ENCODE results near the gene DAZAP1.
"Not testable (repeated sequence)": the region's sequence is repeated elsewhere in the genome, so short reads cannot be mapped to it uniquely, and the experiment has no call there.

Gene DAZAP1

DNA sequence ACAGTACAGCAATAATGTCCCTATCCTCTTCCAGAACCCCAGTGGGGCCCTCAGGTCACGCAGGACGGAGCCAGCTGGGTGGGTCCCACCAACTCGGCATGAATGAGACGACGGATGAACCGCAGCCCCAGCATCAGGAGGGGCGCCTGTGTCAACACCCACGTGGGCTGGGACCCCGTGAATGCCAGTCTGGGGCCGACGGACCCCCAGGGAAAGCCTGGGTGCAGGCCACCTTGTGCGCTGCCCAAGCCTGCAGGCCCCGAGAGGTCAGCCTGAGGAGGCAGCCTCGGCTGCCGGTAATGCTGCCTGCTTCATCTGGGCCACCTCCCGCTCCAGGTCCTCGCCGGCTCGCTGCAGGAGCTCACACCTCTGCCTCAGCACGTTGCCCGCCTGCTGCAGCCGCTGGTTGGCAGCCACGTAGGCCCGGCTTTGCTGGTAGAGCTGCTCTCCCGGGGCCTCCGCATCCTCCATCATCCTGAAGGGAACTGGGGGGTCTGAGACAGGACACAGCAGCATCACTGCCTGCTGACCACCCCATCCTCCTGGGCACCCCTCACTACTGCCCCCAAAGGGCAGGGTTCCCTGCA, 67.5 kb downstream of the DAZAP1 start:
- TF ChIP-seq, protein P1, sequence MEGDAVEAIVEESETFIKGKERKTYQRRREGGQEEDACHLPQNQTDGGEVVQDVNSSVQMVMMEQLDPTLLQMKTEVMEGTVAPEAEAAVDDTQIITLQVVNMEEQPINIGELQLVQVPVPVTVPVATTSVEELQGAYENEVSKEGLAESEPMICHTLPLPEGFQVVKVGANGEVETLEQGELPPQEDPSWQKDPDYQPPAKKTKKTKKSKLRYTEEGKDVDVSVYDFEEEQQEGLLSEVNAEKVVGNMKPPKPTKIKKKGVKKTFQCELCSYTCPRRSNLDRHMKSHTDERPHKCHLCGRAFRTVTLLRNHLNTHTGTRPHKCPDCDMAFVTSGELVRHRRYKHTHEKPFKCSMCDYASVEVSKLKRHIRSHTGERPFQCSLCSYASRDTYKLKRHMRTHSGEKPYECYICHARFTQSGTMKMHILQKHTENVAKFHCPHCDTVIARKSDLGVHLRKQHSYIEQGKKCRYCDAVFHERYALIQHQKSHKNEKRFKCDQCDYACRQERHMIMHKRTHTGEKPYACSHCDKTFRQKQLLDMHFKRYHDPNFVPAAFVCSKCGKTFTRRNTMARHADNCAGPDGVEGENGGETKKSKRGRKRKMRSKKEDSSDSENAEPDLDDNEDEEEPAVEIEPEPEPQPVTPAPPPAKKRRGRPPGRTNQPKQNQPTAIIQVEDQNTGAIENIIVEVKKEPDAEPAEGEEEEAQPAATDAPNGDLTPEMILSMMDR (IDR thresholded peaks at IDR 0.05; ENCODE audit: insufficient read depth, low read length, missing control alignments) = no peak
- H3K4me3 ChIP-seq (ENCODE audit: low read depth, low read length) = no peak overlapping the region
- POLR2A ChIA-PET = interaction anchor here (1.0 kb wide), 1 partner anchor 9 kb away, joined by 3 read pairs; no protein-coding TSS in a partner anchor
- CTCF ChIA-PET = no interaction called here
- no peak for DNase-seq (ENCODE audit: low read depth, low spot score)

DNA sequence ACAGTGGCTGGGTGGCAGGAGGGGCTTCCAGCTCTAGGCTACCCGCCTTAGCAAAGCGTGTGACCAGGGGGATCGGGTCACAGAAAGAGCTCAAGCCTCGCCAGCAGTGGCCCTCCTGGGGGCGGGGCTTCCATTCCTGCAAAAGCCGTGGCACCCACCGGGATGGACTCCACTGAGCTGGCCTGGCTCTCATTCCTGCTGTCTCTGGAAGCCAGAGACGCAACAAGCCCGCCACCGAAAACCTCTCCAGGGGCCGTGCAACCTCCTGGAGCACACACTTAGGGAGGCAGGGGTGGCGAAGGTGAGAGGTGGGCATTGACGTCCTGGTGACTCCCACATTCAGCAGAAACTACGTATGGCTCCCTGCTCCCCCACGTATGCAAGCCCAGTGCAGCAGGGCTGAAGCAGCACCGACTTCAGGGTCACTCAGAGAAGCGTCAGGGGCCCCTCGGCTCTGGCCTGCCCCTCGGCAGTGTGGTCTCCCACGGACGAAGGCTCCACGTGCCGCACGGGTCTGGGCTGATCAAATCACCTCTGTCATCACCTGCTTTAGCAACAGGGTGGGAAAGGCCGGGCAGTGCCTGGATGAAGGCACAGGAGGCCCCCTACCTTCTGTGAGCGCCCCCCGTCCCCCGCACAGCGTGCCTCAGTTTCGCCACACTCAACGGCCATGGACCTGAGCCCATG, 68.5 kb downstream of the DAZAP1 start:
- ChIA-PET POLR2A (interaction anchor here (1.0 kb wide), 1 partner anchor 10 kb away, joined by 3 read pairs; no protein-coding TSS in a partner anchor), CTCF (interaction anchor here (2.9 kb wide), 1 partner anchor 10 kb away, joined by 16 read pairs; no protein-coding TSS in a partner anchor)
- DNase-seq (ENCODE audit: low read depth, low spot score) = no peak
- TF ChIP-seq, protein P1 (IDR thresholded peaks at IDR 0.05; ENCODE audit: insufficient read depth, low read length, missing control alignments) = no peak
- no peak overlapping the region for H3K4me3 ChIP-seq (ENCODE audit: low read depth, low read length)

DNA sequence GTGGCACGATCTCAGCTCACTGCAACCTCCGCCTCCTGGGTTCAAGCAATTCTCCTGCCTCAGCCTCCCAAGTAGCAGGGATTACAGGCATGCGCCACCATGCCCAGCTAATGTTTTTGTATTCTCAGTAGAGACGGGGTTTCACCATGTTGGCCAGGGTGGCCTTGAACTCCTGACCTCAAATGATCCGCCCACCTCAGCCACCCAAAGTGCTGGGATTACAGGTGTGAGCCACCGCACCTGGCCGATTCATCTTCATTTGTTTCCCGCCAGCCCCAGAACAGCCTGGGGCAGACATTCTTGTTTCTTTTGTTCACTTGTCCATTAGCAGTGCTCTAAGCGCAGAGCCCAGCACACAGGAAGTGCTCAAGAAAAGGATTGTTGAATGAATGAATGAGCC, 69.7 kb downstream of the DAZAP1 start:
- POLR2A ChIA-PET; DNase-seq (ENCODE audit: low read depth, low spot score); H3K4me3 ChIP-seq (ENCODE audit: low read depth, low read length): not testable (repeated sequence)
- CTCF ChIA-PET = interaction anchor here (1.8 to 2.9 kb wide), 2 partner anchors 8 to 11 kb away, joined by 7 to 16 read pairs; no protein-coding TSS in a partner anchor

DNA sequence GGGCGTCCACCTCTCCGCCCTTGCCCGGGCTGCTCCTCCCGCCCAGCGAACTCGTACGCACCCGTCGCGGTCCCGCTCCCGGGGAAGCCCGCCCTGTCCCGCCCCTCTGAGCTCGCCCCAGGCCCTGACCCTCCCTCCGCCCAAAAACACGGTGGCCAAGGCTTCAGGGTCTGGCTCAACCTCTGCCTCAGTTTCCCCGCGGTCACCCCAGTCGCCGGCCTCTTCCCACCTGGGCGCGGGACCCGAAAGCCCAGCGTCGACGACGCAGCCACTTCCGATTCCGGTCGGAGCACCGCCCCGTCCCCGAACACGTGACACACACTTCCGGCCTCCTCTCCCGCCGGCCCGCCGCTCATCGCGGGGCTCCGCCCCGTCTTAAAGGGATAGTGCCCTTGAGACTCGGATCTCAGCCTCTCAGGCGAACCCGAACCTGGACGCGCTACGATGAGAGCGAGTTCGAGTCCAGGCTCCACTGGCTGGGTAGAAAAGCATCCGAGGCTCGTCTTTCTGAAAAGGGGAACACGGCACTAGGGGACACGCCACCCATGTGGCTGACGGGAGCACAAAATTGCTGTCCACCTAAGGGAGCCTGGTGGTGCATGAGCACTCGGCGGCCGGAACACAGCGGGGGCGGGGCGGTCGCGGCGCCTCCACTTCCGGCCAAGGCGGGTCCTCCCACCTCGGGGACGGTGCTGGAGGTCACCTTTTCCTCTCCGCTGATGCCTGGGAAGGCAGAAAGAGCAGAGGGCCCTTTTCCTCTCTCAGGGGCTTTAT, 71.7 kb downstream of the DAZAP1 start, which contains the start of gene C19orf25:
Gene C19orf25, minus strand, starts transcription at position 282 of the 774 bp plus-strand sequence. CDS start 312 bp downstream, outside the sequence.
- TF ChIP-seq, protein P1 (IDR thresholded peaks at IDR 0.05; ENCODE audit: insufficient read depth, low read length, missing control alignments) = no peak
- ChIA-PET CTCF (interaction anchor here (2.9 kb wide), 1 partner anchor 13 kb away, joined by 16 read pairs; no protein-coding TSS in a partner anchor), POLR2A (no interaction called here)
- DNase-seq (ENCODE audit: low read depth, low spot score) = peak; percentile 49
- peak within 1 kb of the TSS; percentile 83 for H3K4me3 ChIP-seq (ENCODE audit: low read depth, low read length)

DNA sequence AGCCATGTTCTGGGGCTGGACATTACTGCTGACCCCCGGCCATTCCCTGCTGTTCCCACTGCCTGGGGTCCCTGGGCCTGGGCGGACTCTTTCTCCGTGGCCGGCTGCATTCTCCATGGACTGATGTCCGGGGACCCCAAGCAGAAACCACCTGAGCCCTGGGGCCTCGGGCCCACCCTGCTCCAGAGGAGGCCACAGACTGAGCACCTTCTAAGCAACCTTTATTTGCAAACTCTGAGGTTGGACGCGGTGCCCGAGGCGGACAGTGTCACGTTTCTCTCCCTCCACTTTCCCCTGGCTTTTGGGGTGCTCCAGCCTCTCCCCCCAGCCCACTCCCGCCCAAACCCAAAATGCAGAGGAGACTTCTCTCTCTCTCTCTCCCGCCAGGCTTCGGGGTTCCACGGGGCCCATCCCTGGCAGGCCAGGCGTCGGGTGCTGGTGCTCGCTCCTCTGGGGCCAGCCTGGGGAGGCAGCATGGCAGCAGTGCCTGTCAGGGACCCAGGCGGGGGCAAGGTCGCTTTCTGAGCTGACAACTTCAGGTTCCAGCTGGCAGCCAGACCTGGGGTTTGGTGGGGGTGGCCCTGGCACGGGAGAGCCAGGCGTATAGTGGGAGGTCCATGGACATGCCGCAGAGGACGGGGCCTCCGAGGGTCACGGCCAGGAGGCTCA, 74.0 kb downstream of the DAZAP1 start:
- TF ChIP-seq, protein P1 (IDR thresholded peaks at IDR 0.05; ENCODE audit: insufficient read depth, low read length, missing control alignments) = no peak
- POLR2A ChIA-PET = no interaction called here
- H3K4me3 ChIP-seq (ENCODE audit: low read depth, low read length) = no peak overlapping the region
- CTCF ChIA-PET = no interaction called here
- no peak for DNase-seq (ENCODE audit: low read depth, low spot score)

DNA sequence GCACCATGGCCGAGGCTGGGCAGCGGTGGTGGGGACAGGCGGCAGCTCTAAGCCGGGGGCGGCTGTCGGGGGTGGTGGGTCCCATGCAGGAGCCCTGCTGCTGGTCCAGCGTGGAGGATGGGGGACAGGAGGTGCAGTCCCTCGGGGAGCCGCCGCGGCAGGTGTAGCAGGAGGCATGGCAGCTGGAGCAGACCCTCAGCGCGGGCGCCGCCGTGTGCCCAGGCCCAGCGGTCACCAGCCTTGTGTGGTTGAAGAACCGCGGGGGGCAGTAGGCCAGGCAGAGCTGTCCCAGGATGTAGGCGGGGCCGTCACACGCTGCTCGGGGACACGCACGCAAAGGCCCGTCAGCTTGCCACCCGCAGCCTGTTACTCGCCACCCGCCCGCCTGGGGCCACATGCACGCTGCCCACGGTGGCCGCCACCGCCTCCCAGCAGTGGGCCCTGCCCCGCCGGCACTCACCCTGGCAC, 74.5 kb downstream of the DAZAP1 start:
- POLR2A ChIA-PET = no interaction called here

More for the DNA sequence above, 74.5 kb downstream of the DAZAP1 start:
- CTCF ChIA-PET = no interaction called here
- H3K4me3 ChIP-seq (ENCODE audit: low read depth, low read length) = no peak overlapping the region
- no peak for DNase-seq (ENCODE audit: low read depth, low spot score)
- TF ChIP-seq, protein P1 (IDR thresholded peaks at IDR 0.05; ENCODE audit: insufficient read depth, low read length, missing control alignments) = no peak
